ENCODE data around the gene AKR1C8.

Gene AKR1C8

GRCh38 chr10:5151076-5151475 lies 33.9 kb downstream of the AKR1C8 start:
- H3K4me2 ChIP-seq (ENCODE audit: insufficient read depth, low read length) = no peak overlapping the region
- H4K20me1 ChIP-seq (ENCODE audit: insufficient read depth, low read length) = no peaks in the 10 kb centered on the region
- H3K36me3 ChIP-seq (ENCODE audit: insufficient read depth, low read length) = no peaks in the 10 kb centered on the region
- TF ChIP-seq EZH2 (IDR thresholded peaks at IDR 0.05; ENCODE audit: borderline replicate concordance, low read depth, low read length, severe bottlenecking) (no peak), CTCF (IDR thresholded peaks at IDR 0.05; ENCODE audit: borderline replicate concordance, extremely low read depth, low read length, poor library complexity, severe bottlenecking) (no peak)
- H3K9me3 ChIP-seq (ENCODE audit: insufficient read depth, low read length, severe bottlenecking) = peaks cover 6% of the 10 kb centered on the region
- no peak overlapping the region for H2AFZ ChIP-seq (ENCODE audit: low read depth, low read length)
- no peaks in the 10 kb centered on the region for H3K4me1 ChIP-seq (ENCODE audit: insufficient read depth, low read length)
- DNase-seq (no peak), ATAC-seq (ENCODE audit: insufficient read depth, low read depth) (no peak)
- no peaks in the 10 kb centered on the region for H3K79me2 ChIP-seq (ENCODE audit: insufficient read depth, low read length)
- no peak overlapping the region for H3K9ac ChIP-seq (ENCODE audit: low read depth, low read length)
- no peak overlapping the region for H3K27ac ChIP-seq (ENCODE audit: low read length)
- H3K27me3 ChIP-seq (ENCODE audit: insufficient read depth, low read length, poor library complexity) = no peaks in the 10 kb centered on the region
- H3K4me3 ChIP-seq (ENCODE audit: low read depth in 1 of 2, low read length in 2 of 2) = no peak overlapping the region

- no peaks in the 10 kb centered on the region for H4K20me1 ChIP-seq (ENCODE audit: insufficient read depth, low read length)
- no peak overlapping the region for H3K9ac ChIP-seq (ENCODE audit: low read depth, low read length)
- DNase-seq = no peak
- H3K4me1 ChIP-seq (ENCODE audit: insufficient read depth, low read length) = no peaks in the 10 kb centered on the region
- H3K36me3 ChIP-seq (ENCODE audit: insufficient read depth, low read length) = no peaks in the 10 kb centered on the region
- no peak for ATAC-seq (ENCODE audit: insufficient read depth, low read depth)
- no peak overlapping the region for H3K4me3 ChIP-seq (ENCODE audit: low read depth in 1 of 2, low read length in 2 of 2)
- H3K9me3 ChIP-seq (ENCODE audit: insufficient read depth, low read length, severe bottlenecking) = peaks cover 6% of the 10 kb centered on the region
- H3K27me3 ChIP-seq (ENCODE audit: insufficient read depth, low read length, poor library complexity) = no peaks in the 10 kb centered on the region
- no peak overlapping the region for H3K27ac ChIP-seq (ENCODE audit: low read length)
- TF ChIP-seq EZH2 (IDR thresholded peaks at IDR 0.05; ENCODE audit: borderline replicate concordance, low read depth, low read length, severe bottlenecking) (no peak), CTCF (IDR thresholded peaks at IDR 0.05; ENCODE audit: borderline replicate concordance, extremely low read depth, low read length, poor library complexity, severe bottlenecking) (no peak)
- no peaks in the 10 kb centered on the region for H3K79me2 ChIP-seq (ENCODE audit: insufficient read depth, low read length)
- H2AFZ ChIP-seq (ENCODE audit: low read depth, low read length) = no peak overlapping the region
- no peak overlapping the region for H3K4me2 ChIP-seq (ENCODE audit: insufficient read depth, low read length)
These were observed 36.3 kb downstream of the AKR1C8 start for GRCh38 chr10:5148678-5149032.

- no peaks in the 10 kb centered on the region for H3K27me3 ChIP-seq (ENCODE audit: insufficient read depth, low read length, poor library complexity)
- DNase-seq = no peak
- no peaks in the 10 kb centered on the region for H3K4me1 ChIP-seq (ENCODE audit: insufficient read depth, low read length)
- H2AFZ ChIP-seq (ENCODE audit: low read depth, low read length) = no peak overlapping the region
- no peak overlapping the region for H3K27ac ChIP-seq (ENCODE audit: low read length)
- H3K9ac ChIP-seq (ENCODE audit: low read depth, low read length) = no peak overlapping the region
- H3K4me3 ChIP-seq (ENCODE audit: low read depth in 1 of 2, low read length in 2 of 2) = no peak overlapping the region
- no peak overlapping the region for H3K4me2 ChIP-seq (ENCODE audit: insufficient read depth, low read length)
- no peaks in the 10 kb centered on the region for H4K20me1 ChIP-seq (ENCODE audit: insufficient read depth, low read length)
- no peaks in the 10 kb centered on the region for H3K36me3 ChIP-seq (ENCODE audit: insufficient read depth, low read length)
- no peak for ATAC-seq (ENCODE audit: insufficient read depth, low read depth)
- H3K79me2 ChIP-seq (ENCODE audit: insufficient read depth, low read length) = no peaks in the 10 kb centered on the region
- TF ChIP-seq EZH2 (IDR thresholded peaks at IDR 0.05; ENCODE audit: borderline replicate concordance, low read depth, low read length, severe bottlenecking) (no peak), CTCF (IDR thresholded peaks at IDR 0.05; ENCODE audit: borderline replicate concordance, extremely low read depth, low read length, poor library complexity, severe bottlenecking) (no peak)
- peaks cover 6% of the 10 kb centered on the region for H3K9me3 ChIP-seq (ENCODE audit: insufficient read depth, low read length, severe bottlenecking)
These were observed 36.8 kb downstream of the AKR1C8 start for GRCh38 chr10:5147981-5148677.

All from DND-41 (cell line).